Limb (tissue), 2 donors: Measurements from ENCODE around the gene BARX1.
"Not testable (repeated sequence)": the region's sequence is repeated elsewhere in the genome, so short reads cannot be mapped to it uniquely, and the experiment has no call there.

Experiments used
- DNase-seq, 2 donors: peaks; one replicate each; pipeline ENCODE4 v3.0.0-alpha.2; 2016; ENCODE audit errors: extremely low spot score in 2 of 2

The BARX1 gene

GRCh38 chr9:93951655-93952118 lies 3.5 kb downstream of the BARX1 start:
- no peak for DNase-seq

DNA sequence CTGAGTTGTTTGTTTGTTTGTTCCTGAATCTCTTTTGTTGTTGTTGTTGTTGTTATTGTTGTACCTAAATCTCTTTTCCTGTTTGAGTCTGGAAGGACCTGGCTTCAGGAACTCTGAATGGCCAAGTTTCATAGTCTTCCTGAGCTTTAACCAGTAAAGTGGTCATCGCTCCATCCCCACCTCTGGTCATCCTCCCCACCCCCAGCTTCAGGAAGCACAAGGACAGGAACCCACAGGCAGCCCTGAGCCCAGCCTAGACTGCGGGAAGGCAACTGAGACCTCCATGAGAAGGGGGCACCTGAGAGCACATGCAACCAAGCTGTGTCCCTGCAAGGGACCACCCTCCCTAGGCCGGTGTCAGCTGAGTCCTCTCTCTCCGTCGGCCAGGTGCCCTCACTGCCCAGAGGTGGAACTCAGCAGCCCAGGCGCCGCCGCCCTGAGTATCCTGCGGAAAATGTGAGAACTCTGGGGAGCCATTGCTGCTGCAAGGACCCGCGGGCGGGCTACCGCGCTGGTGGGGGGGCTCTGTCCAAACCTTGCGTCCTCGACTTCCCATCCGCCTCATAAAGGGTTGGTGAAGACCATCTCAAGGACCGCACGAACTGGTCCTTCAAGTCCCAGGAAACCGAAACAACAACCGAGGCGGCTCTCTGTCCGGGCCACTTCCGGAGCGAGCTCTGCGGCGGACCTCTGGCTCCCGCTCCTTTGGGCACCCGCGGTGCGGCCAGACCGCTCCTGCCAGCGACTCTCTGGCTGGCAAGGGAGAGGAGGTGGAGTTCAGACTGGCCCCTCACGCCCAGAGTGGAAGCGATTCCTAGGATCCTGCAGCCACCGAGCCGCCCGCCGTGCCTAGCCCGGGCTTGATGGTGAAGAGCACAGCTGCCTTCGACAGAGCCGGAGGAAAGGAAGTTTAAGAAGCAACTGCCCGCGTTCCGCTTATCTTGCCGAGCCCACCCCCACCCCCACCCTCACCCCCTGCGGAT lies 4.2 kb downstream of the BARX1 start:
- DNase-seq, result no peak

- DNase-seq, result no peak
Measured at GRCh38 chr9:93949694-93950449, 5.3 kb downstream of the BARX1 start.

DNA sequence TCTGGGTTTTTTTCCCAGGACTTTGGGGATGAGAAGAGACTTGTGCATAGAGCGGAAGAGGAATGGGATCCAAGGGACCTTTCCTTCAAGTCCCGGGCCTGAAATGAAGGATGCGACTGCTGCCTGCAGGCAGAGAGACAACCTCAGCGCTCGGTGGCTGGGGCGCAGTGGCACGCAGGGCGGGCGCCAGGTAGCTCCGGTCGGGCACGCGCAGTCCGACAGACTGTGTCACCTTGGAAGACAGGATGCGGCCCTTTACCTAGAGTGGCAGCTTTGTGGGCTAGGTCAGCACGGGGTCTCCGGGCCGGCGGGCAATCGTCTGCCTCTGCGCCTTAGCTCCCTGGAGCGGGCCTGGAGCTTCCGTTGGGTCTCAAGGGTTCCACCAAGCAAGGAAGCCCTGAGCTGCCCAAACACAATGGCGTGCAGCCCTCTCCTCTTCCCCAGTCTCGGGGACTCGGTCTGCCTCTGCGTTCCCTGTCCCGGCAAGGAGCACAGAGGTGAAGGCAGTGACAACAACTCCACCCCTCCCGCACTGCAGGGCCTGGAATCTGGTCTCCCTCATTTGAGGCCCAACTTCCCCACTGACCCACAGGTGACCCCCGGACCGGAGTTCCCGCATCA lies 6.0 kb downstream of the BARX1 start:
- DNase-seq, result no peak

DNA sequence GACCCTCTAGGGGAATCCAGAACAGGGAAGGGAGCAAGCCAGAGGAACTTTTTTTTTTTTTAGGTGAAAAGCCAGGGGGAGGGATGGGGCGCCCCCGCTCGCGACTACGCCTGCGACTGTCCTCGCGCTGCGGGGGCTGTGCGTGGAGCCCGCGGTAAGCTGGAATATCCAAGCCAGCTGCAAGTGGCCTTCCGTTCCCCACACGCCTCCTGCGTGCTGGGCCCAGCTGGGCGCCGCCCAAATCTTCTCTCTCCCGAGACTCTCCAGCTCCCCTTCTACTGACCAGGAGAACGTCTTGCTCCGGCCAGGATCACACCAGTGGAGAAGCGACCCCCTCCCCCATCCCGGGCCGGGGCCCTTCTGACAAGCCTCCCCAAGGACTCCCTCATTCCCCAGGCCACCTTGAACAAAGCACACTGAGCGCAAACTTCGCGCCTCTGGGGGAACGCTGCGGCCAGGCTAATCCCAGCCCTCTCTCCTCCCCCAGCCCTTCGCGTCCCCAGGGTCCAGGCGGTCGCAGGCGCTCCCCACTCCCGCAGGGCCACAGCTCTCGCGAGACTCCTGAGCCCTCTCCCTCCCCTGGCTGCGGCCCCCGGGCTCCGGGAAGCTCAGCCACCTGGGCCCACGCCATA lies 6.6 kb downstream of the BARX1 start:
- no peak for DNase-seq

GRCh38 chr9:93947409-93948070 lies 7.6 kb downstream of the BARX1 start:
- no peak for DNase-seq

DNA sequence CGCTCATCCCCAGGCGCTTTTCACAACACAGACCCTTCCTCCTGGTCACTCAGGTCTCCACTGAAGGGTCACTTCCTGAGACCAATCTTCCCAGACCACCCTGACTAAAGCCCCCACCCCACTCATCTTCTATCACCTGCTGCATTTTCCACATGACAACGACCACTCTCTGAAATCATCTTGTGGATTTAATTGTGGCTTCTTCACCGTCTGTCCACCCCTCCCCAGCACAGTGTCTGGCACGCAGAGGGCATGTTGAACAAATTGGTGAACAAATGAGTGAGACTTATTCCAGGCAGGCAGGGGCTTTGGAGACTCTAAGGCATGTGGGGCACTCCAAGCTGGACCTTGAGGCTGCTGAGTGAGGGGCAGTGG lies 8.8 kb downstream of the BARX1 start:
- DNase-seq, result no peak

- DNase-seq, result no peak
Measured at GRCh38 chr9:93945400-93946337, 9.5 kb downstream of the BARX1 start.

DNA sequence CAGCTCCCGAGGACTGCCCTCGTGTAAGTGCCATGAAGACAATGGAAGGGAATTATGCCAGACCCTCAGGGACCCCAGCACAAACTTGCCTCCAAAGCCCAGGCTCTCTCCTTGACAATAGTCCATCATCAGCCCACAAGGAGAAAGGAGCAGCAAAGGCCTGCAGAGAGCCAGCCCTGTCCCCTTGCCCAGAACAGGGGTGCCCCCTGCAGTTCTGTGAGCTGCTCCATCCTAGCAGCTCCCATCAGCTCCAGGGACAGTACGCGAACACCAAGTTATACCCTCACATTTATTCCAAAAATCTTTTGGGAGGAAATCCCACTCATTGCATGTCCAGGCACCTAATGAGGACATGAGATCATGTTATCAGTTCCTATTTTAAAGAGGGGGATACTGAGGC lies 11.1 kb downstream of the BARX1 start:
- no peak for DNase-seq

DNA sequence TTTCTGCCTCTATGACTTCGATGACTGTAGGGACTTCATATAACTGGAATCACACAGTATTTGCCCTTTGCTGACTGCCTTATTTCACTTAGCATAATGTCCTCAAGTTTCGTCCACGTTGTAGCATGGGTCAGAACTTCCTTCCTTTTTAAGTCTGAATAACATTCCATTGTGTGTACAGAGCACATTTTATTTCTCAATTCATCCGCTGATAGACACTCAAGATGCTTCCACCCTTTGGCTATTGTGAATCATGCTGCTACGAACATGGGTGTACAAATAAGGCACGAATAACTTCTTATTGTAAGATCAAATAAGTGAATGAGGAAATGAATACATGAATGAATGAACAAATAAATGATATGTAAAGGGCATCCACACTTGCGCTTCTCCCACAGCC lies 13.0 kb downstream of the BARX1 start:
- no peak for DNase-seq

- DNase-seq, result no peak
Measured at GRCh38 chr9:93941493-93941892, 13.7 kb downstream of the BARX1 start.

- no peak for DNase-seq
Measured at GRCh38 chr9:93940951-93941350, 14.2 kb downstream of the BARX1 start.

GRCh38 chr9:93939589-93939988 lies 15.6 kb downstream of the BARX1 start:
- not testable (repeated sequence) for DNase-seq

GRCh38 chr9:93937193-93937592 lies 18.0 kb downstream of the BARX1 start:
- DNase-seq, result no peak

GRCh38 chr9:93931905-93932304 lies 23.2 kb downstream of the BARX1 start:
- DNase-seq, result no peak

DNA sequence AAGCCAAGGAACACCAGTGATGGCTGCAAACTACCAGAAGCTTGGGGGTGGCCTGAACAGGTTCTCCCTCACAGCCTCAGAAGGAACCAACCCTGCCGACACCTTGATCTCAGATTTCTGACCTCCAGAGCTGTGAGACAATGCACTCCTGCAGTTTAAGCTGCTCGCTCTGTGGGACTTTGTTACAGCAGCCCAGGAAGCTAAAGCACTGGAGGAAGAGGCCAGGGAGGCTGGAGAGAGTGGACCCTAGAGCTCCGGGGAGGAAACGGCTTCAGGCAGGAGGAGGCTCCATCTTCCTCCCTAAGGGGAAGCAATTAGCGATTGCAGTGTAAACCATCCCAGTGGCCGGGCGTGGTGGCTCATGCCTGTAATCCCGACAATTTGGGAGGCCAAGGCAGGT lies 25.1 kb downstream of the BARX1 start:
- no peak for DNase-seq

DNA sequence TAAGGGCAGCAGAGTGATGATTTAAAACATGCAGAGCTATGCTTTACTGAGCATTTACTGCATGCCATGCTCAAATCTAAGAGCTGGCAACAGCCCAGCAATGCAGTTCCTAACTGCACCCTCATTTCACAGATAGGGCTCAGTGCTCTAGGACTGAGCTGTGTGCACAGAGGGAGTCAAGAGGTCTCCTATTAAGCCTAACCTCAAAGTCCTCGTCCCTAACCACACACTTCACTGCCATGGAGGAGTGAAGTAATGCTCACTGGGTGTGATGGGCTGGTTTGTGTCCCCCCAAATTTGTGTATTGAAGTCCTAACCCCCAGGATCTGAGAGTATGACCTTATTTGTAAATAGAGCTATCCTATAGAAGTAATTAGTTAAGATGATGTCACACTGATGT lies 25.9 kb downstream of the BARX1 start:
- DNase-seq, result no peak

DNA sequence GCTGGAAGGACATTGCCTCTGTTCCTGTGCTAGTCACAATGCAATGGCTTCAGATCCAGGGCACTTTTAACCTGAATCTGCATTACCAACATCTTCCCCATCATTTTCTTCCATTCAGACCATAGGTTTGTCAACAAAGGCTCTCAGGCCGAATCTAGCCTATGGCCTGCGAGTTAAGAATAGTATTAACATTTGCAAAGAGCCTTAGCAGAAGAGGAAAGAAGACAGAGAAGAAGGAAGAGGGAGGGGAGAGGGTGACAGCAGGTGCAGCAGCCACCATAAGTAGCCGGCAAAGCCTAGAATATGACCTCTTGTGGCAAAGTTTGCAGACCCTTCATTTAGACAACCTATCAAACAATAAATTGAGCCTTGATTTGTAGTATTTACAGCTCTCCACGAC lies 32.6 kb downstream of the BARX1 start:
- DNase-seq, result no peak

DNA sequence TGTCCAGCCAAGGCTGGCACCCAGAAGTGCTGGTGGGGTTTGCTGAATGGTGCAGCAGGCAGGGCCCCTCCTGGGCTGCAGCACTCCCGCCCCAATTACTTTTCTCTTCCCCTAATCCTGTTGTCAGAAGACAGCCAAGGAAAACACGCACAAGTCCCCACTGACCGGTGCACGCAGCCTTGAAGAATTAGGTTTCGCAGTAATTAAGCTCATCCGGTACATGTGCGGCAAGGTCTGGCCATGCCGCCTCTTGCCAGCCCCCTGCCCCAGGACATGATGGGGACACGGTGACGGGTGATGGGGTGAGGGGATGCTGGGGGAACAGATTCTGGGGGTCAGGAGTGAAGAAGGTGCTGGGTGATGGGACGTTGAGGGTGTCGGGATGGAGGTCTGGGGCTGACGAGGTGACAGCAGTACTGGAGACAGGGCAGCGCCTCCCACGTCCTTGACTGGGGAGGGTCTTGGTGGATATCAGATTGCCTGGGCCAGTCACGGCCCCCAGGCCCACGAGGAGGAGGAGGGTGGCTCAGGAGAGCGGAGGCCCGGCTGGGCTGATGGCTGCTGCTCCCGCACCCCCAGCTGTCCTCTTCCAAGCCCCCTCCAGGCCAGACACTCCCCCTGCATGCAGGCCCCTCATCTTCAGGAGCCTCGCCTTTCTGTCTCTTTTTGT lies 34.9 kb downstream of the BARX1 start:
- DNase-seq, result no peak
